Measurements from ENCODE around the gene AZIN2. TPM values are rescaled to one million over a fixed set of nuclear protein-coding genes. Genes with fewer than 3 reads are reported as not detected.

The AZIN2 gene
- total and polyA plus RNA-seq, 10 of the 15 experiments (the other 5 are each of a cell fraction or from before 2014, with no cell fraction given): 0.02 to 0.85 (median 0.23) TPM

- no peak for TF ChIP-seq YBX1 (IDR thresholded peaks at IDR 0.05)
- TF ChIP-seq CBFB (IDR thresholded peaks at IDR 0.05; ENCODE audit: low read depth): no peak; the same call in 1 of the 2 replicates
- TF ChIP-seq NR2C1 (IDR thresholded peaks at IDR 0.05): peak; percentile 95
- no peak for TF ChIP-seq BMI1 (IDR thresholded peaks at IDR 0.05; ENCODE audit: borderline replicate concordance)
- TF ChIP-seq POU2F2 (IDR thresholded peaks at IDR 0.05; ENCODE audit: borderline replicate concordance, low read depth, low read length): peak; percentile 43; the same call in 1 of the 3 replicates
- TF ChIP-seq SMARCA5 (IDR thresholded peaks at IDR 0.05): 0 out of 2 replicates have a peak, but pooled peaks have one; percentile 34
- no peak for TF ChIP-seq MTA3 (IDR thresholded peaks at IDR 0.05; ENCODE audit: borderline replicate concordance, low read length)
- TF ChIP-seq JUND (IDR thresholded peaks at IDR 0.05; ENCODE audit: low read depth, low read length): no peak
- no peak for TF ChIP-seq ZNF217 (IDR thresholded peaks at IDR 0.05)
- TF ChIP-seq POLR2A (IDR thresholded peaks at IDR 0.05; ENCODE audit: low read depth, low read length): peak; percentile 92
- peak; percentile 62 for TF ChIP-seq SKIL (IDR thresholded peaks at IDR 0.05; ENCODE audit: low read depth, poor library complexity, severe bottlenecking)
- TF ChIP-seq ZSCAN29 (IDR thresholded peaks at IDR 0.05): no peak
- TF ChIP-seq ELK1 (IDR thresholded peaks at IDR 0.05; ENCODE audit: low read depth, low read length): no peak; the same call in 1 of the 2 replicates
- TF ChIP-seq ZNF24 (IDR thresholded peaks at IDR 0.05): no peak
- peak; percentile 74 to 94 for TF ChIP-seq BHLHE40 (IDR thresholded peaks at IDR 0.05; ENCODE audit: borderline replicate concordance in 1 of 2, low read depth in 2 of 2, low read length in 1 of 2)
- peak; percentile 31; the same call in 1 of the 2 replicates for TF ChIP-seq RELB (IDR thresholded peaks at IDR 0.05; ENCODE audit: low read depth)
- no peak for TF ChIP-seq BRCA1 (IDR thresholded peaks at IDR 0.05; ENCODE audit: low read depth, low read length)
- TF ChIP-seq PML (IDR thresholded peaks at IDR 0.05; ENCODE audit: low read length): no peak
- TF ChIP-seq NR2F1 (conservative IDR thresholded peaks at IDR 0.05): peak; percentile 97
- no peak for TF ChIP-seq ASH2L (IDR thresholded peaks at IDR 0.05; ENCODE audit: borderline replicate concordance, low read depth)
- TF ChIP-seq SIX5 (IDR thresholded peaks at IDR 0.05; ENCODE audit: low read depth, low read length, severe bottlenecking): no peak
- no peak for TF ChIP-seq TBL1XR1 (IDR thresholded peaks at IDR 0.05; ENCODE audit: low read depth, low read length)
Measured at GRCh38 chr1:33036526-33037503, 44.1 kb upstream of the AZIN2 start, which contains the start of gene AK2 (continued).
